HG02981 (cell line): Measurements from ENCODE around the gene TNMD.
"Not testable (repeated sequence)": the region's sequence is repeated elsewhere in the genome, so short reads cannot be mapped to it uniquely, and the experiment has no call there.

Source experiments
- ATAC-seq: cut with Tn5 transposase; IDR thresholded peaks from one replicate; pipeline ENCODE4 v1.9.1; 2021; ENCODE audit warnings: mild to moderate bottlenecking, moderate library complexity; ENCODE audit not compliant: unreplicated experiment

The TNMD gene

GRCh38 chrX:100584611-100585010 is at the start of gene TNMD:
TNMD (plus strand) TSS chrX:100584936; CDS start chrX:100585019, 83 bp downstream.
- no peak for ATAC-seq

- not testable (repeated sequence) for ATAC-seq
Measured at GRCh38 chrX:100565534-100565933, 19.2 kb upstream of the TNMD start.

GRCh38 chrX:100586747-100587146 is 2.0 kb downstream of the TNMD start:
- ATAC-seq, result no peak

GRCh38 chrX:100587861-100588260 is 3.1 kb downstream of the TNMD start:
- ATAC-seq, result no peak

GRCh38 chrX:100591256-100592051 is 6.7 kb downstream of the TNMD start:
- no peak for ATAC-seq

- ATAC-seq, result no peak
Measured at GRCh38 chrX:100593126-100593525, 8.4 kb downstream of the TNMD start.

GRCh38 chrX:100593581-100593980 is 8.8 kb downstream of the TNMD start:
- no peak for ATAC-seq

GRCh38 chrX:100596601-100597000 is 11.9 kb downstream of the TNMD start:
- no peak for ATAC-seq

- ATAC-seq, result no peak
Measured at GRCh38 chrX:100599456-100599855, 14.7 kb downstream of the TNMD start.

- no peak for ATAC-seq
Measured at GRCh38 chrX:100600340-100600739, 15.6 kb downstream of the TNMD start.

GRCh38 chrX:100600758-100601157 is 16.0 kb downstream of the TNMD start:
- peak; percentile 90 for ATAC-seq

GRCh38 chrX:100606753-100607152 is 22.0 kb downstream of the TNMD start:
- no peak for ATAC-seq

GRCh38 chrX:100609591-100609990 is 24.9 kb downstream of the TNMD start:
- no peak for ATAC-seq

GRCh38 chrX:100611951-100612350 is 27.2 kb downstream of the TNMD start:
- ATAC-seq, result no peak

- peak; percentile 100 for ATAC-seq
Measured at GRCh38 chrX:100615005-100615404, 30.3 kb downstream of the TNMD start.

GRCh38 chrX:100623001-100623400 is 38.3 kb downstream of the TNMD start:
- no peak for ATAC-seq

GRCh38 chrX:100625985-100626491 is 41.3 kb downstream of the TNMD start:
- peak; percentile 88 for ATAC-seq

- no peak for ATAC-seq
Measured at GRCh38 chrX:100635040-100635439, 50.3 kb downstream of the TNMD start.

- no peak for ATAC-seq
Measured at GRCh38 chrX:100635989-100636320, 51.2 kb downstream of the TNMD start.

- peak; percentile 100 for ATAC-seq
Measured at GRCh38 chrX:100636321-100636991, 51.7 kb downstream of the TNMD start, which contains the start of gene TSPAN6. TSPAN6 (minus strand) TSS chrX:100636806; CDS start chrX:100636694, 112 bp downstream.

GRCh38 chrX:100642290-100642689 is 57.6 kb downstream of the TNMD start:
- ATAC-seq, result no peak

GRCh38 chrX:100643212-100643611 is 58.5 kb downstream of the TNMD start:
- no peak for ATAC-seq
